ENCODE results near the gene PCDHGA4. TPM values are rescaled to one million over a fixed set of nuclear protein-coding genes. Genes with fewer than 3 reads are reported as not detected.

The PCDHGA4 gene
- total and polyA plus RNA-seq, 2 of the 8 experiments (the other 6 are each of a cell fraction or from before 2014, with no cell fraction given): 1.4 to 1.9 TPM

GRCh38 chr5:141322261-141322660, 32.6 kb upstream of the PCDHGA4 start:
- Histone ChIP-seq H3K4me3 (ENCODE audit: extremely low read depth in 1 of 4, insufficient read depth in 2 of 4, low read depth in 3 of 4, low read length in 4 of 4) (no peak overlapping the region), H3K27ac (ENCODE audit: low read depth, low read length) (no peak overlapping the region), H4K20me1 (replicated peaks in 1 of 2; ENCODE audit: control insufficient read depth in 1 of 2, insufficient read depth in 2 of 2, low read length in 2 of 2) (no peaks in the 10 kb centered on the region), H3K4me1 (replicated peaks in 1 of 4; ENCODE audit: control insufficient read depth in 3 of 4, insufficient read depth in 4 of 4, low read length in 3 of 4) (no peaks in the 10 kb centered on the region), H2BK120ac (replicated peaks; ENCODE audit: low read depth, low read length) (no peak overlapping the region), H4K91ac (replicated peaks; ENCODE audit: insufficient read length, low read length) (no peak overlapping the region), H2BK12ac (ENCODE audit: low read depth, low read length) (no peak overlapping the region), H2AK5ac (ENCODE audit: low read depth, low read length) (no peak overlapping the region), H3K4me2 (ENCODE audit: insufficient read depth in 1 of 2, low read depth in 2 of 2, low read length in 2 of 2) (no peak overlapping the region), H3K36me3 (ENCODE audit: control insufficient read depth in 2 of 4, insufficient read depth in 4 of 4, low read length in 3 of 4) (peaks cover 5 to 25% (median 17%) of the 10 kb centered on the region in 4 experiments; a peak in 6 of 8 replicates), H4K8ac (ENCODE audit: extremely low read depth, insufficient read depth, low read length) (no peak overlapping the region), H2BK15ac (ENCODE audit: low read length) (no peak overlapping the region), H2AFZ (ENCODE audit: low read length) (no peak overlapping the region), H3K18ac (ENCODE audit: extremely low read depth, low read length) (no peak overlapping the region), H3K4ac (replicated peaks; ENCODE audit: insufficient read length, low read depth, low read length) (no peak overlapping the region), H3K79me2 (ENCODE audit: control insufficient read depth in 1 of 2, insufficient read depth in 2 of 2, low read length in 2 of 2) (peaks cover 11 to 25% of the 10 kb centered on the region in 2 experiments), H3K14ac (ENCODE audit: insufficient read length) (no peak overlapping the region), H3K27me3 (replicated peaks in 1 of 4; ENCODE audit: control insufficient read depth in 3 of 4, extremely low read depth in 1 of 4, insufficient read depth in 3 of 4, low read length in 3 of 4) (no peaks in the 10 kb centered on the region), H3K56ac (replicated peaks; ENCODE audit: insufficient read length, low read depth, low read length) (no peak overlapping the region), H2BK20ac (ENCODE audit: low read length) (no peak overlapping the region), H3K9me3 (ENCODE audit: insufficient read depth in 2 of 2, low read depth in 1 of 2, low read length in 1 of 2) (peaks cover 22 to 25% of the 10 kb centered on the region in 2 experiments), H3K23ac (ENCODE audit: insufficient read length) (no peak overlapping the region), H3K23me2 (ENCODE audit: low read depth, low read length) (peaks cover 4% of the 10 kb centered on the region), H3K79me1 (ENCODE audit: low read depth, low read length) (no peaks in the 10 kb centered on the region), H4K5ac (ENCODE audit: insufficient read length, low read depth, low read length) (no peak overlapping the region), H2BK5ac (ENCODE audit: low read depth, low read length) (no peak overlapping the region), H3K9ac (replicated peaks in 1 of 4; ENCODE audit: extremely low read depth in 1 of 4, low read depth in 3 of 4, low read length in 3 of 4) (no peak overlapping the region)
- FAIRE-seq (no peak), DNase-seq (ENCODE audit: low read depth in 1 of 2, low spot score in 2 of 2) (no peak)
- POLR2A ChIA-PET (ENCODE audit: partially characterized antibody): no interaction called here
- WGBS, 2 experiments (ENCODE audit: extremely low coverage in 1 of 2, insufficient coverage in 1 of 2, insufficient read length in 1 of 2, insufficient replicate concordance in 2 of 2, low coverage in 1 of 2, low lambda C conversion rate in 2 of 2, missing lambda C conversion rate in 1 of 2): 86 to 100% methylated on average over 1 to 3 of the region's 3 CpGs
- CTCF ChIA-PET (ENCODE audit: partially characterized antibody): interaction anchor here (0.6 to 4.7 kb wide), 8 partner anchors 9 to 187 kb away, joined by 3 to 25 read pairs (median 3); partner anchors contain the start of genes PCDHB10, PCDHB15 and PCDHGB1
- no peak for TF ChIP-seq BRCA1 (IDR thresholded peaks at IDR 0.05; ENCODE audit: low read depth, low read length)
- TF ChIP-seq BCL11A (IDR thresholded peaks at IDR 0.05; ENCODE audit: low read depth in 2 of 2, low read length in 2 of 2): no peak
- no peak for TF ChIP-seq RNF2 (IDR thresholded peaks at IDR 0.05; ENCODE audit: borderline replicate concordance, low read depth, low read length, missing control alignments, poor library complexity, severe bottlenecking)
- no peak for TF ChIP-seq ZNF274 (IDR thresholded peaks at IDR 0.05; ENCODE audit: borderline replicate concordance, extremely low read depth, low read length)
- no peak for TF ChIP-seq EZH2 (IDR thresholded peaks at IDR 0.05; ENCODE audit: low read depth, low read length, severe bottlenecking)

Measured in H1 (cell line).